GM12892 (cell line): Measurements from ENCODE around the gene DICER1.

ENCODE experiments used
- POLR2A ChIP-seq: IDR thresholded peaks from 2 replicates; pipeline ENCODE4 v1.6.1; 2011; ENCODE audit warnings: low read depth, low read length, control low read depth
- TAF1 ChIP-seq: IDR thresholded peaks from 2 replicates; pipeline ENCODE4 v1.6.1; 2011; ENCODE audit warnings: low read depth, mild to moderate bottlenecking, control low read depth, low read length, borderline replicate concordance

DNA sequence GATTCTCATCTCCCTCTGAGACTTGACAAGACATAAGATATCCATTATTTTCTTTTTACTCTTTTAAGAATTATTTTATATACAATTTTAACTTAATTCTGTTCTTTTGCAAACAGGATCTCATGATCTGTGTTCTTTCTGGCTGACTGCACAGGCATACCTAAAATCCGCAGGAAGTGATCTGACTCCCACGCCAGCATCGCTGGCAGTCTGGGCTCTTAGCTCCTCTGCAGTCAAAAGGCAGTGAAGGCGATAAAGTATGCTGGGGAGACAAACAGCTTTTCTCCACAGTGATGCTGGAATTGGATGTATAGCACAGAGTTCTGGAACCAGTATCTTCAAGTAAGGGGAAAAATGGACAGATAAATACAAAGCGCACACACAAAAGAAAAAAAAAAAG is 52.4 kb downstream of the DICER1 start:
- no peak for TF ChIP-seq POLR2A
- no peak for TF ChIP-seq TAF1
